Effector memory CD4-positive, alpha-beta T cell (primary cell): ENCODE data around the gene ADAMTS3.

Experiments
- DNase-seq, 3 donors: peaks; one replicate each; pipeline ENCODE4 v3.0.0-alpha.2; 2020
- H3K27ac ChIP-seq: 2 replicates; pipeline ENCODE4 v1.7.0; 2013; ENCODE audit warnings: mild to moderate bottlenecking, low read length, moderate library complexity; ENCODE audit not compliant: insufficient read depth, poor library complexity, severe bottlenecking
- H3K27me3 ChIP-seq: replicated peaks from 2 replicates; pipeline ENCODE4 v1.7.0; 2013; ENCODE audit warnings: mild to moderate bottlenecking, low read length; ENCODE audit not compliant: insufficient read depth, control insufficient read depth, poor library complexity, severe bottlenecking
- H3K36me3 ChIP-seq: 2 replicates; pipeline ENCODE4 v1.7.0; 2013; ENCODE audit warnings: mild to moderate bottlenecking, low read length, moderate library complexity; ENCODE audit not compliant: control insufficient read depth, insufficient read depth
- H3K4me1 ChIP-seq: 2 replicates; pipeline ENCODE4 v1.7.0; 2013; ENCODE audit warnings: low read length, mild to moderate bottlenecking; ENCODE audit not compliant: control insufficient read depth, insufficient read depth, poor library complexity, severe bottlenecking
- H3K4me3 ChIP-seq: 2 replicates; pipeline ENCODE4 v1.7.0; 2013; ENCODE audit warnings: low read length, low read depth, mild to moderate bottlenecking; ENCODE audit not compliant: insufficient read depth, poor library complexity, severe bottlenecking
- H3K9me3 ChIP-seq: 2 replicates; pipeline ENCODE4 v1.7.0; 2013; ENCODE audit warnings: mild to moderate bottlenecking, low read length, moderate library complexity; ENCODE audit not compliant: control insufficient read depth

The ADAMTS3 gene

GRCh38 chr4:72314869-72315268 is 254.2 kb downstream of the ADAMTS3 start:
- H3K4me3 ChIP-seq, result no peak overlapping the region
- no peaks in the 10 kb centered on the region for H3K27me3 ChIP-seq
- H3K27ac ChIP-seq, result no peak overlapping the region
- H3K36me3 ChIP-seq, result no peaks in the 10 kb centered on the region
- H3K9me3 ChIP-seq, result no peaks in the 10 kb centered on the region
- no peak for DNase-seq
- no peaks in the 10 kb centered on the region for H3K4me1 ChIP-seq

GRCh38 chr4:72313121-72313520 is 255.9 kb downstream of the ADAMTS3 start:
- no peaks in the 10 kb centered on the region for H3K4me1 ChIP-seq
- H3K9me3 ChIP-seq, result no peaks in the 10 kb centered on the region
- no peak overlapping the region for H3K4me3 ChIP-seq
- H3K27ac ChIP-seq, result no peak overlapping the region
- no peaks in the 10 kb centered on the region for H3K36me3 ChIP-seq
- no peak for DNase-seq
- no peaks in the 10 kb centered on the region for H3K27me3 ChIP-seq

GRCh38 chr4:72312032-72312650 is 256.9 kb downstream of the ADAMTS3 start:
- H3K27ac ChIP-seq, result no peak overlapping the region
- H3K4me1 ChIP-seq, result no peaks in the 10 kb centered on the region
- H3K36me3 ChIP-seq, result no peaks in the 10 kb centered on the region
- no peak for DNase-seq
- H3K9me3 ChIP-seq, result no peaks in the 10 kb centered on the region
- H3K4me3 ChIP-seq, result no peak overlapping the region
- H3K27me3 ChIP-seq, result no peaks in the 10 kb centered on the region

- no peaks in the 10 kb centered on the region for H3K36me3 ChIP-seq
- H3K4me1 ChIP-seq, result no peaks in the 10 kb centered on the region
- no peak for DNase-seq
- H3K27ac ChIP-seq, result no peak overlapping the region
- no peak overlapping the region for H3K4me3 ChIP-seq
- no peaks in the 10 kb centered on the region for H3K9me3 ChIP-seq
- no peaks in the 10 kb centered on the region for H3K27me3 ChIP-seq
Observed at GRCh38 chr4:72311291-72311690, 257.7 kb downstream of the ADAMTS3 start.

- Histone ChIP-seq H3K4me1 (no peaks in the 10 kb centered on the region), H3K36me3 (no peaks in the 10 kb centered on the region), H3K9me3 (no peaks in the 10 kb centered on the region), H3K27ac (no peak overlapping the region), H3K27me3 (no peaks in the 10 kb centered on the region), H3K4me3 (no peak overlapping the region)
- DNase-seq, result no peak
Observed at GRCh38 chr4:72305620-72306019, 263.4 kb downstream of the ADAMTS3 start.

- H3K9me3 ChIP-seq, result no peaks in the 10 kb centered on the region
- H3K4me1 ChIP-seq, result no peaks in the 10 kb centered on the region
- no peaks in the 10 kb centered on the region for H3K36me3 ChIP-seq
- no peak for DNase-seq
- no peaks in the 10 kb centered on the region for H3K27me3 ChIP-seq
- no peak overlapping the region for H3K27ac ChIP-seq
- no peak overlapping the region for H3K4me3 ChIP-seq
Observed at GRCh38 chr4:72305080-72305479, 263.9 kb downstream of the ADAMTS3 start.

GRCh38 chr4:72302981-72303704 is 265.9 kb downstream of the ADAMTS3 start:
- no peak overlapping the region for H3K27ac ChIP-seq
- H3K4me3 ChIP-seq, result no peak overlapping the region
- no peaks in the 10 kb centered on the region for H3K9me3 ChIP-seq
- DNase-seq, result peak in 1 of 3 donors; percentile 1
- H3K36me3 ChIP-seq, result no peaks in the 10 kb centered on the region
- H3K27me3 ChIP-seq, result no peaks in the 10 kb centered on the region
- H3K4me1 ChIP-seq, result no peaks in the 10 kb centered on the region

GRCh38 chr4:72301759-72302158 is 267.3 kb downstream of the ADAMTS3 start:
- Histone ChIP-seq H3K27ac (no peak overlapping the region), H3K4me3 (no peak overlapping the region), H3K9me3 (no peaks in the 10 kb centered on the region), H3K4me1 (no peaks in the 10 kb centered on the region), H3K36me3 (no peaks in the 10 kb centered on the region), H3K27me3 (no peaks in the 10 kb centered on the region)
- DNase-seq, result no peak

GRCh38 chr4:72300126-72300525 is 268.9 kb downstream of the ADAMTS3 start:
- H3K27ac ChIP-seq, result no peak overlapping the region
- no peaks in the 10 kb centered on the region for H3K27me3 ChIP-seq
- no peak overlapping the region for H3K4me3 ChIP-seq
- H3K4me1 ChIP-seq, result no peaks in the 10 kb centered on the region
- DNase-seq, result no peak
- no peaks in the 10 kb centered on the region for H3K9me3 ChIP-seq
- H3K36me3 ChIP-seq, result no peaks in the 10 kb centered on the region

GRCh38 chr4:72295966-72296557 is 273.0 kb downstream of the ADAMTS3 start:
- no peaks in the 10 kb centered on the region for H3K9me3 ChIP-seq
- no peak overlapping the region for H3K27ac ChIP-seq
- H3K36me3 ChIP-seq, result no peaks in the 10 kb centered on the region
- no peak for DNase-seq
- no peaks in the 10 kb centered on the region for H3K27me3 ChIP-seq
- no peak overlapping the region for H3K4me3 ChIP-seq
- H3K4me1 ChIP-seq, result no peaks in the 10 kb centered on the region
